ENCODE results near the gene UBR3.
"Not testable (repeated sequence)": the region's sequence is repeated elsewhere in the genome, so short reads cannot be mapped to it uniquely, and the experiment has no call there.

Gene UBR3

DNA sequence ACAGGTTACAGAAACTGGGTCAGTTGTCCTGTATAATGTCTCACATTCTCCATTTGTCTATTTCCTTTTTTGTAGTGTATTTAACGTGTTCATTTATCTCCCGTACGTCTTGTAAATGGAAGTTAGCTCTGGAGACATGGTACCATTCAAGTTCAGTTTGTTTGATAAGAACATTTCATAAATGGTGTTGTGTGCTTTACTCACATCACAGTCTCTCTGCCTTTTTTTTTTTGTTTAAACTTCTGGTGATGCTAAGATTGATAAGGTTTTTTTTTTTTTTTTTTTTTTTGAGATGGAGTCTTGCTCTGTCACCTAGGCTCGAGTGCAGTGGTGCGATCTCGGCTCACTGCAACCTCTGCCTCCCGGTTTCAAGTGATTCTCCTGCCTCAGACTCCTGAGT lies 41.7 kb downstream of the UBR3 start:
- DNase-seq, result no peak

DNA sequence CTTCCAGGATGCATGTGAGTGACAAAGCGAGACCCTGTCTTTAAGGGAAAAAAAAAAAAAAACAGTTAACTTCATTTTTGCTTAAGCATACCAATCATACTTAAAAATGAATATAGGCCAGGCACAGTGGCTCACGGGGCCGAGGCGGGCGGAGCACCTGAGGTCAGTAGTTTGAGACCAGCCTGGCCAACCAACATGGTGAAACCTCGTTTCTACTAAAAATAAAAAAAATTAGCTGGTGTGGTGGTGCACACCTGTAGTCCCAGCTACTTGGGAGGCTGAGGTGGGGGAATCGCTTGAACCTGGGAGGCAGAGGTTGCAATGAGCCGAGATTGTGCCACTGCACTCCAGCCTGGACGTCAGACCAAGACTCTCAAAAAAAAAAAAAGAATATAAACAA lies 44.1 kb downstream of the UBR3 start:
- not testable (repeated sequence) for DNase-seq

DNA sequence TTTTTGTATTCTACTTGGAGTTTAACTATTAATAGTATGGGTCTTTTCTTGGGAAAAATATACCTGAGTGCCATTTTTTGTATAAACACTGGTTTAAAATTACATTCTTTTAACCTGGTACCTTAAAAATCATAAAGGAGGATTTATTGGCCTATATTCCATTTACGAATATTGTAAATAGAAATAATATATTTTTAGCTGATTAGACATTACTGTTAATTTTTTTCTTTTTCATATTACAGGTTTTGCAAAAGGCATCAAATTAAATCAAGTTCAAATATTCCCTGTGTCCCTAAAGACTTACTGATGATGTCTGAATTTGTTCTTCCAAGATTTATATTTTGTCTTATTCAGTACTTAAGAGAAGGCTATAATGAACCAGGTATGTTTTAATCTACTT lies 44.7 kb downstream of the UBR3 start:
- no peak for DNase-seq

DNA sequence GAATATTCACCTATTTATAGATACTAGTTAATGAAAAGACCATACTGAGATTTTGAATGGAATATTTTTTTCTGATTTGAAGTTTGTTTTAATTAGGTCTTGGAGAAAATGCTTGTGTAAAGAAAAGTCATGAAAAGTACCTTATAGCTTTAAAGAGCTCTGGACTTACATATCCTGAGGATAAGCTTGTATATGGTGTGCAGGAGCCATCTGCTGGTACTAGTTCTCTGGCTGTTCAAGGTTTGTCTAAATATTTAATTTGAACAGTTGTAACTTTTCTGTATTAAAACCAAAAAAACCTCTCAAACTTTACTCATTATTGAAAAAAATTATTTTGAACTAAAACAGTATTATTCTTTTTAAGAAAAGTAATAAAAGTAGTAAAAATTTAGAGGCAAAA lies 50.1 kb downstream of the UBR3 start:
- peak; percentile 15 for DNase-seq

DNA sequence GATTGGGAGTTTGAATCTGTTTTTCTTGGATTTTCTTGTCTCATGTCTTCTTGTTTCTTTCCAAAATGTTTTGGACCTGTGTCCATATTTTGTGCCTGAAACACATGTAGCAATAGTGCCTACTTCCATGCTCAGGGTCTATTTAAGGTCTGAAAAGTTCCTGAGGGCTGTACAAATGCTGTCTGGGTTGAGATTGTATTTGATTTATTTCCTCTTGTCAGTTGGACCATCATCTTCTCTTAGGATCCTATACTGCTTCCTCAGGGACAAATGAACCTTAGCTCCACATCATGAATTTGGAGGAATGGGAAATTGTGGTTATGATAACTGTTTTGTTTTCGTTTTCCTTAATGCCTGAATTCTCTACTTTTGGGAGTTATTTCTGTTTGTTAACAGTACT lies 59.9 kb downstream of the UBR3 start:
- DNase-seq, result no peak

DNA sequence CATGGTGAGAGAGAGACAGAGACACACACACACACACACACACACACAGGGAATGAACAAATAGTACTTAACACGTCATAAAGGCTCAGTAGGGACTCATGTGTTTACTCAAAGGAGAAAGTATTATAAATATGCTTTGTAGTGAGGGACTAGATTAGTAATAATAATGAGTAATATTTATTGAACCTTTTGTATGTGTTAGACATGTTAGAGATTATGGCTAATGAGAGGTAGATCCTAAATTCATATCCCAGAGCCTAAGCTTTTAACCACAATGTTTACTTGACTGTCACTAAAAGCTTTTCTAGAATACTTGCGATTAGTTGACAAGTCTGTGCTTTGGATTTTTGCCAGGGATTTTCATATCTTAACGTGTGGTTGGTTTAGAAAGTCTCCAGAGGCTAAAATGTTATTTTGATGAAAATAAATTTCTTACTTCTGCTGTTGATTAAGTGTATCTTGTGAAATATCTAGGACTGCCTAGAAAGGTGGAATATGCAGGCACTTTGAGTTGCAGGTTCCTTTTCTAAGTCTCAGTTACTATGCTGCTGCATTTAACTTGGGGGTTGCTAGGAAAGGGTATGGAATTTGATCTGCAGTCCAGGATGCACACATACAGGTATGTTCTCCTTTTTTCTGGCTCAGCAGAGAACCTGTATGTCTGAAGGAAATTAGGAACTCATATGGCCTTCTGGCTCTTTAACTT lies 64.5 kb downstream of the UBR3 start:
- DNase-seq, result no peak

DNA sequence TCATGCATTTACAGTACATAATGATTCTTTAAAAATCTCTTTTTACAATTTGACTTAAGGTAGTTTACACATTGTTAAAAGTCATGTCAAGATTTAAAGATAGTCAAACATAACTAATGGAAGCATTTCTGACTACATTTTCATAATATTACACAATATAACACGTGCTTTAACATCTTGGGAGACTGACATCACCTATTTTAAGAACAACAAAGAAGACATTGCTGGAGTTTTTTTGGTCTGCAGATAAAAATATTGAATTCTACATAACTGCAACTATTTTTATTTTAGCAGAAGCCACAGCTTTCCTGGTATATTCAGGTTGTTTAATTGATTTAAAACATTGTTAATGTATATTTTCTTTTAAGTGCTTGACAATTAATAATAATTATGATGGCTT lies 65.7 kb downstream of the UBR3 start:
- no peak for DNase-seq

DNA sequence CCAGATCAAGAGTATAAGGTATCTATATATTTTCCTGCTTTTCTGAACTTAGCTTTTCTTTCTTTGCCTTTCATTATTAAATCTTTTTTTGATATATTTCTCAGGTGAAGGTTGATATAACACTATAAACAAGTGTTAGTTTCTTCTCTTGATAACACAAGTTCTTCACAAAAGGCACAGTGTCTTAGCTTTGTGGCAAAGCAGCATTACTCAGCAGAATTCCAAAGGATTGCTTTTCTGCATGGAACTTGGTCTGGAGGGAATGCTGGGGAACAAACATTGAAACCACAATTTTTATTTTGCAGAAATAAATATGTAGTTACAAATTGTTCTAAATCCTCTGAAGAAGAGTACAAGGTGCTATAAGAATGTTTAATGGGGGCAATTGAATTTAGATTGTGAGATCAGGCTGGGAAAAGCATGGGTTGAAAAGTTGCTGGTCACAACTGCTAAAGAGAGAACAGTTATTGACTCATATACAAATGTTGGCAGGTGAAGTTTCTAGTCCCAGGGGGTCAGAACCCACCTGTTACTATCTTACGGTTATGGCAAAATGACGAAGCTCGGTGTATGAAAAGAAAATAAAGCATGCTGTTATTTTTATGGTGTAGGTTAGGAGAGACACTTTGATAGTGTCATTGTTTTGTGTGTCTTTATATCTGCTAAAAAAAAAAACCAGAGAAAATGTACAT lies 68.2 kb downstream of the UBR3 start:
- no peak for DNase-seq

DNA sequence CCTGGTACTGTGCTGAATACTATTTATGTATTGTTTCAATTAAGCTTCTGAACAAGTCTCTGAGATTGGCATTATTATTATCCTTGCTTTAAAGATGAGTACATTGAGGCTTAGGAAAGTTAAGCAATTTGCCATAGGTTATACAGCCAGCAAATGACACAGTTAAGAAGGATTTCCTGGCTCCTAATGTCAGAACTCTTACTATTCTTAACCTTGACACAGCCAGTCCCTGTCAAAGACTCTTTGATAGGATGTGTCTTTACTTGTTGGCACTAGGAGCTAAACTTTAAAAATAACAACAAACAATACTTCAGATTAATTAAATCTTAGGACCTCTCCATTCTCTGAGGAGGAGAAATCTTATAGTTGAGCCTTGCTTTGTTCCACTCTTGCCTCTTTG lies 70.6 kb downstream of the UBR3 start:
- no peak for DNase-seq

DNA sequence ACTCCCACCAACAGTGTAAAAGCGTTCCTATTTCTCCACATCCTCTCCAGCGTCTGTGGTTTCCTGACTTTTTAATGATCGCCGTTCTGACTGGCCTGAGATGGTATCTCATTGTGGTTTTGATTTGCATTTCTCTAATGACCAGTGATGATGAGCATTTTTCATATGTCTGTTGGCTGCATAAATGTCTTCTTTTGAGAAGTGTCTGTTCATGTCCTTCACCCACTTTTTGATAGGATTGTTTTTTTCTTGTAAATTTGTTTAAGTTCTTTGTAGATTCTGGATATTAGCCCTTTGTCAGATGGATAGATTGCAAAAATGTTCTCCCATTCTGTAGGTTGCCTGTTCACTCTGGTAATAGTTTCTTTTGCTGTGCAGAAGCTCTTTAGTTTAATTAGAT lies 72.8 kb downstream of the UBR3 start:
- DNase-seq, result peak; percentile 55

DNA sequence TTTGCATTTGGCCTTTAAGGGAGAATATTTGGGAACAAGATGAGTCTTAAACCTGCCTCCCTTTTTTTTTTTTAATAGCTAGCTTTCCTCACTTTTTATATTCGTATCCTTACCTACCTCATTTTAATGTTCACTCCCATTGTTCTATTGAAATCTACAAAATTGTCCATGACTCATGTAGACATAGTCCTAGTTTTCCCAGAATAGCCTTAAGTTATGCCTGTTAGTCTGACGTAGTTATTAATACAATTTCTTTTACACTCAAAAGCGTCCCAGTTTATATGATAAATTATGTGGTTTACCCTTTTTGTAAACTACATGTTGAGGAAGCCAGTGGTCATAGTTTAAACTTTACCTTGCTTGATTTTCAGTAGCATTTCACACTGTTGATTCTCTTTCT lies 73.4 kb downstream of the UBR3 start:
- no peak for DNase-seq

DNA sequence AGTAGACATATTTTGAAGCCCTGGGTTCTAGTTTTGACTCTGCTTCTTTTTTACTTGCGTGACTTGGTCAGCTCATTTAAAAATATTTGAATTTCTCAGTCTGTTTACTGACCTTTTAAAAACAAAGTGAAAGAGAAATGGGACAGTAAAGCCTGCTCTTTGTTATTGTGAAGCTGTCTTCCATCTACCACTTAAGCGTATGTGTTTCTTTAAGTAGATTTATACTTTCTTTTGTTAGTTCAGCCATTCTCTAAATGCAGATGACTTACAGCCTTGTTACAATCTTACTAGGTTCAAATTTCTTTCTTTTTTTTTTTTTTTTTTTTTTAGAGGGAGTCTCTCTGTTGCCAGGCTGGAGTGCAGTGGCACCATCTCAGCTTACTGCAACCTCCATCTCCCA lies 79.5 kb downstream of the UBR3 start:
- no peak for DNase-seq

DNA sequence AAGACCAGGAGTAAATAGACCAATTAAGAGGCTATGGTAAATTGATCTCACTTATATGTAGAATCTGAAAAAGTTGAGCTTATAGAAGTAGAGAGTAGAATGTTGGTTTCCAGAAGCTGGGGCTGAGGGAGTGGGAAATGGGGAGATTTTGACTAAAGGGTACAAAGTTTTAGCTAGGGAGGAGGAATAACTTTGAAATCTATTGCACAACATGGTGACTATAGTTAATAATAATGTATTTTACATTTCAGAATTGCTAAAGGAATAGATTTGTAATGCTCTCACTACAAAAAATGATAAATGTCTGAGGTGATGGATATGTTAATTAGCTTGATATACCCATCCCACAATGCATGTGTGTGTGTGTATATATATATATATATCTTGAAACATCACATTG lies 82.1 kb downstream of the UBR3 start:
- no peak for DNase-seq

DNA sequence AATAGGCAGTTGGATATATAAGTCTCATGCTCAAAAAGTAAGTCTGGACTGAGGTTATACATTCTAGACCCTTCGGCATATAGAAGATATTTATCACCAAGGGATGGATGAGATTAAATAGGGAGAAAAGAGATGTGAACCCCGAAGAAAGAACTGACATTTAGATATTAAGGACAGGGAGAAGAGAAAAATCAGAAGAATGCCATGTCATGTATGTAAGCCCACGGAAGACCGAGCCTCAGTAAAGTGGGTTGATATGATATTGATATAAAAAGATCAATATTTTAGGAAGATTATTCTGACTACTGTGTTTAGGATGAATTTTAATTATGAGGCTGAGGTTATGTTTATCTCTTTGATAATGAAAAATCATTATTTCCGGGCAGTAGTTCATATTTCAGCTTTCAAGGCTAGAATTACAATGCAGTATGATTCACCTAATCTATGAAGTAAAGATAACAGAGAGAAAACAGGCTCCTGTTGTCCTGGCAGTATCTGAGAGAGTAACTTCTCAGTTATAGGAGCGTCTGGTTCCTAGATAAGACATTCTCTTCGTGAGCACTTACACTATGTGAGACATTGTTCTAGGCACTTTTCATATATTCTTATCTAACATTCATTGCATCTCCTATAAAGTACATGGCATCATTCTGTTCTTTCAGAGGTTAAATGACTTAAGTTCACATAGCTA lies 83.0 kb downstream of the UBR3 start:
- no peak for DNase-seq

DNA sequence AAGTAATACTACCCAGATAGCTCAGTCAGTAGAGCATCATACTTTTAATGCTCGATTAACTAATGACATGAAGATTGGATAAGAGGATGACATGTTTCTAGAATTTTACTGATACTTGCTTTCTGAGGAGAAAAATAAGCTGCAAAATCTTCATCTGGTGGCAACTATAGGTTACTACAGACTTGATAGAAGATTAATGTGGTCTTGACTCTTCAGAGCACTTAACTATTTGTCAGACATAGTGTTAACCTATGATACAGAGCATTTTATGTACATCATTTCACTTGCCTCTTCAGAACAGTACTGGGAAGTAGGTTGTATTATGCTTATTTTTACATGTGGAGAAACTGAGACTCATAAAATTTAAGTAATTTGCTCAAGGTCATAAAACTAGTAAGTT lies 83.9 kb downstream of the UBR3 start:
- no peak for DNase-seq

DNA sequence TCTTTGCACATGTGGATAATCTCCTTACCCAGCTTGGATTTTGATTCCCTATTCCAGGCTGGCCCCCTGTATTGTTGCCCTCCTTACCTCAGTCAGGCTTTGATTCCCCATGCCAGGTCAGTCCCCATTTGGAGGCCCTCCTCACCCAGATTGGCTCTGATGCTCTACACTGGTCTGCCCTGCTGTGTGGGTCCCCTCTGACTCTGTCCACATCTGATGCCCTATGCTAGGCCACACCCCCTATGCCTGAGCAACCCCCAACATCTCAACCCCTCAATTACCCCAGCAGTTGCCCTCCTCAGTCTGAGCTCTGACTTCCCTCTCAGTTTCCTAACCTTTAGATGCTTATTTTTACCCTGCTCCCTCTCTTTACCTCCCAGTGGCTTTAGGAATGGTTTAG lies 89.4 kb downstream of the UBR3 start:
- no peak for DNase-seq

DNA sequence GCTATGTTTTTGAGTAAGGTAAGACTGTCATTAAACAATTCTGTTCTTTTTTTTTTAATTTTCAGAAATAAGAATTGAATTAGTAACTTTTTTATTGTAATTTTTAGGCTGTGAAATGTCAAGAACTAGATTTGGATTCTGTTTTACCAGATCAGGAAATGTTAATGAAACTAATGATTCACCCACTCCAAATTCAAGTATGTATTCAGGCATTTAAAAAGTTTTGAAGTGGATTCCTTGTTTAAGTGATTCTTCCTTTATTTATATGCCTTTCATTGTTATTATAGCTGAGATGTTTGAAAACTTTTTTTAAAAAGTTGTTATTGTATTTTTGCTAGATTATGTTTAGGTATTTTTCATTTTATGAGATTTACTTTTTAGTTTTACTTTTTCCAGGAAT lies 96.7 kb downstream of the UBR3 start:
- DNase-seq, result no peak

DNA sequence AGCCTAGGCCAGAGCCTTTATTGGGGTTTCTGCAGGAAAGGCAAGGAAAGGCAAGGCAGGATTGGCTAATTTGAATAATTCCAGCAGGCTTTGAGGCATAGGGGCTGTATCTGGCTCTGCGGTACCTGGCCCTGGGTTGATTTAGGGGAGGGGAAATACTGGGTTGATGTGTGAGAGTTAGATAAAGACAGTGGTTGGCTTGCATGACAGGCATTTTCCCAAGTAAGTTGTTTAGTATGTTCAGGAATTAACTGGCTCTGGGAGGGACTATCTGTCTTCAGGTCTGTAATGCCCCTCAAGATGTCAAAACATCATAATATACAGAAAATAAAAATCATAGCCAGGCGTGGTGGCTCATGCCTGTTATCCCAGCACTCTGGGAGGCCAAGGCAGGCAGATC lies 98.7 kb downstream of the UBR3 start:
- no peak for DNase-seq

DNA sequence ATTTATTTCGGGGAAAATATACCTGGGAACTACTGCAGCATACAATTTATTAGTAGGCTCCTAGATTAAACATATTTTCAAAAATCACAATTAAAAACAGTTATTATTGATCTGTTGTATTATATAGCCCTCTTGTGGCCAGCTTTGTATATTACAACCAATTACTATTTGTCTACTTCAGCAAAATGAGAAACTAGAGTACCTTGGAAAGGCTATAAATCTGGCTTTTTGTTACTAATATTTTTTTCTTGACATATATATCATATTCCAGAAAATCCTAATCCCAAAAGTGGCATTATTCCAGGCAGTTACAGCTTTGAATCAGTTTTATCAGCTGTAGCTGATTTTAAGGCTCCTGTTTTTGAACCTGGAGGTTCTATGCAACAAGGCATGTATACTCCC lies 101.2 kb downstream of the UBR3 start:
- DNase-seq, result no peak

DNA sequence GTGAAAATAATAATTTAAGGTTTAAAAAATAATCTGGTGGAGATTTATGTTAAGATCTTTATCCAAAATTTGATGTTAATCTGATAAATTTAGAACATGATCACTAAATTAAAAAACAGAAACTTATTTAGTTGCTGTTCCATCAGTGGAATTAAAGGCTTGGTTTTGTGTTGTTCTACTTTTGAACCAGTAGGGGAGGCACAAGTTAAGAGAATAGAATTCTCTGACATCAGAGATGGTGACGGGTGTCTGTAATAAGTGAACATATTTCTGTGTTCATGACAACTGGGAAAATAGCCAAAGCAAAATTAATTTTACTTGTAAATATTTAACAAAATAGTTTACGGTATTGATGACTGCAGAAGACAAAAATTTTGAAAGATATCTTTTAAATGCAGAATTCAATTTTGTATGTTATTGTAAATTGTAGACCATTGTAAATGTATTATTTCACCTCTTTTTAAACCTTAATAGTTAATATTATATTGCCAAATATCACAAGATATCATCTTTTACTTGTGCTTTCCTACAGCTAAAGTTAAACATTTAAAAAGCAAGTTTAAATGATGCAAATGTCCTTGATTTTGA lies 106.0 kb downstream of the UBR3 start:
- no peak for DNase-seq

DNA sequence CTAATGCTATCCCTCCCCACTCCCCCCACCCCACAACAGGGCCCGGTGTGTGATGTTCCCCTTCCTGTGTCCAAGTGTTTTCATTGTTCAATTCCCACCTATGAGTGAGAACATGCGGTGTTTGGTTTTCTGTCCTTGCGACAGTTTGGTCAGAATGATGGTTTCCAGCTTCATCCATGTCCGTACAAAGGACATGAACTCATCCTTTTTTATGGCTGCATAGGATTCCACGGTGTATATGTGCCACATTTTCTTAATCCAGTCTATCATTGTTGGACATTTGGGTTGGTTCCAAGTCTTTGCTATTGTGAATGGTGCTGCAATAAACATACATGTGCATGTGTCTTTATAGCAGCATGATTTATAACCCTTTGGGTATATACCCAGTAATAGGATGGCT lies 109.4 kb downstream of the UBR3 start:
- DNase-seq, result not testable (repeated sequence)

DNA sequence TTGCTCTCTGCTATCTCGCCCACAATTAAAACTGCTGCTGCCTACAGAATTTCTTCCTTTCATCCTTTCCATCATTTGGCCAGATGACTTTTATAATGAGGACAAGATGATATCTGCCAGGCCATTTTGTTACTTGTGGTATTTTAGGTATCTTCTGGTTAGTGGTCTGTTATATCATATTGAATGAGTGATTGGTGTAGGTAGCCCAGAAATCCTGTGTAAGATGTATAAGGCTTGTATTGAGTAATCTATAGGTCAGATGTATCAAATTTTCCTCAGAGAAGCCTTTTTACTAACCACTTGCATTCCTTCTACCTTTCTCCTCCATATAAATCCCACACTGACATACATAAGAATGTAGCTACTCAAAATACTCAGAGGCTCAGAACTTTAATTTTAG lies 118.3 kb downstream of the UBR3 start:
- no peak for DNase-seq

DNA sequence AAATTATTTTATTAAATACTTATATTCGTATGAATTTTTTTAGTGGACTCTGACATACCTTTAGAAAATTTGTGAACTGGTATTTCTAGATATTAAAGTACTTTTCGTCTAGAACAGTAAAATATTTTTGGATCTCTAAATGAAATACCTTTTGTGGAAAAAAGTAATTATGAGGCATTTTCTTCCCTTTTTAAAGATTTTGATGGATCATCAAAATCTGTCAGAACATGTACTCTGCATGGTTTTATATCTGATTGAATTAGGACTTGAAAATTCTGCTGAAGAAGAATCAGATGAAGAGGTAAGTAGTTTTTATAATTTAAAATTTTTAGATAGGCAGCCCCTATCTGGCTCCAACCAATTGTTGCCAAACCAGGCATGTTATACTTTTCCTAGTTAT lies 118.8 kb downstream of the UBR3 start:
- DNase-seq, result no peak

DNA sequence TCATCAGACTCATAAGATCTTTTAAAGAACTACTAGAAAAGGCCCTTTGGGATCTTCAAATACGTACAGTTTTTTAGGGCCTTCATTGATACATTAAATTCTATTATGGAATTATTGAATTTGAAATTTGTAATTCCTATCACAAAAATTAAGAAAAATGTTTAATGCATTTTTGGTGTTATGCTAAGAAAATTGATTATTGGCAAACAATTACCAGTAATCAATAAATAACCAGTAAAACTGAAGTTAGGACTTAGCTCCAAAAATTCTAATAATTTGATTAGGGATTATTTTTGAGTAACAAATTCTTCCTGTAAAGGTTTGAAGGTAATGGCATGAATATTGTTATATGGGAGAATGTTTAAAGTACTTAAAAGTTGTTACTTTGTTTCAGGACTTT lies 119.3 kb downstream of the UBR3 start:
- no peak for DNase-seq

Data from GF-D8 (cell line).